MM.1S (cell line): ENCODE results near the gene CHST13.

Source experiments
- DNase-seq: peaks from one replicate; pipeline ENCODE4 v3.0.0-alpha.2; 2015
- H2AFZ ChIP-seq: fragments of 300-600 bp; sonication (generic); 2 replicates; pipeline ENCODE4 v1.6.0; 2016; ENCODE audit warnings: antibody characterized with exemption, low read length
- H3F3A ChIP-seq: fragments of 300-600 bp; sonication (generic); 2 replicates; pipeline ENCODE4 v1.6.1; 2016; ENCODE audit warnings: mild to moderate bottlenecking, antibody characterized with exemption, low read length, moderate library complexity, mixed read lengths; ENCODE audit not compliant: insufficient read depth
- H3K27ac ChIP-seq: fragments of 300-600 bp; sonication (generic); 2 replicates; pipeline ENCODE4 v1.5.1; 2016; ENCODE audit warnings: mild to moderate bottlenecking, low read length
- H3K27me3 ChIP-seq: fragments of 300-600 bp; sonication (generic); replicated peaks from 2 replicates; pipeline ENCODE4 v1.6.0; 2016; ENCODE audit warnings: low read length; ENCODE audit not compliant: insufficient read depth
- H3K36me3 ChIP-seq: fragments of 300-600 bp; sonication (generic); replicated peaks from 2 replicates; pipeline ENCODE4 v1.6.1; 2016; ENCODE audit warnings: mild to moderate bottlenecking, low read length, mixed read lengths; ENCODE audit not compliant: insufficient read depth
- H3K4me1 ChIP-seq: fragments of 300-600 bp; sonication (generic); 2 replicates; pipeline ENCODE4 v1.6.1; 2016; ENCODE audit warnings: low read length, mixed read lengths
- H3K4me2 ChIP-seq: fragments of 300-600 bp; sonication (generic); 2 replicates; pipeline ENCODE4 v1.6.0; 2016; ENCODE audit warnings: low read depth, low read length
- H3K4me3 ChIP-seq: fragments of 300-600 bp; sonication (generic); 2 replicates; pipeline ENCODE4 v1.5.1; 2016; ENCODE audit warnings: low read length, mixed read lengths
- H3K79me2 ChIP-seq: fragments of 300-600 bp; sonication (generic); 2 replicates; pipeline ENCODE4 v1.6.1; 2016; ENCODE audit warnings: mixed run types, low read length, mixed read lengths
- H3K9ac ChIP-seq: fragments of 300-600 bp; sonication (generic); 2 replicates; pipeline ENCODE4 v1.6.1; 2016; ENCODE audit warnings: low read length, mixed read lengths
- H3K9me2 ChIP-seq: fragments of 300-600 bp; sonication (generic); replicated peaks from 2 replicates; pipeline ENCODE4 v1.6.1; 2016; ENCODE audit warnings: mild to moderate bottlenecking, low read length, mixed read lengths; ENCODE audit not compliant: insufficient read depth
- H3K9me3 ChIP-seq: fragments of 300-600 bp; sonication (generic); replicated peaks from 2 replicates; pipeline ENCODE4 v1.6.1; 2016; ENCODE audit warnings: mild to moderate bottlenecking, low read length, mixed read lengths; ENCODE audit not compliant: insufficient read depth
- H4K20me1 ChIP-seq: fragments of 300-600 bp; sonication (generic); 2 replicates; pipeline ENCODE4 v1.6.1; 2016; ENCODE audit warnings: mild to moderate bottlenecking, low read length, moderate library complexity, mixed read lengths; ENCODE audit not compliant: insufficient read depth
- EZH2 ChIP-seq: fragments of 300-600 bp; sonication (generic); optimal IDR thresholded peaks from 2 replicates; pipeline ENCODE3; 2017; ENCODE audit warnings: low read depth, mild to moderate bottlenecking, antibody characterized with exemption, low read length, mixed read lengths
- EZH2phosphoT487 ChIP-seq: fragments of 300-600 bp; sonication (generic); IDR thresholded peaks from 2 replicates; pipeline ENCODE4 v1.6.1; 2018; ENCODE audit warnings: antibody characterized with exemption, low read length
- TF ChIP-seq, protein P1 (sequence below): fragments of 300-600 bp; sonication (generic); IDR thresholded peaks from 2 replicates; pipeline ENCODE4 v1.5.1; 2016; ENCODE audit warnings: antibody characterized with exemption, low read length, mixed read lengths

Gene CHST13

DNA sequence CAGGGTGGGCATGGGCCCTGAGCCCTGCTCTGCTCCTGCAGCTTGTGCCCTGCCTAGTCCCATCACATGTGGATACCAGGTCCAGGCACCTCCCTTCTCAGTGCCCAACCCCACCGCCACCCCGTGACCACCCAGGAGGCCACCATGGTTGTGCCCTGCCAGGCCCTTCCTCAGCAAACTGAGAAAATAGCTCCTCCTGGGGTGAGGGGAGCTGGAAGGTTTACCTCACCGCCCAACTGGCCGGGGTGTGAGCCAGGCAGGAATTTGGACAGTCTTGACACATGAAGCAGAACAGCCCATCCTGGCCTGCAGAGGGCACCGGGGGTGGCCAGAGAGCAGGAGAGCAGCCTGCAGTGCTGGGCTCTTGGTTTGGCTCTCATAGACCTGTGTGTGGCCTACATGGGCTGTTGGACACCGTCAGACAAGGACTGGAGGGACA is 46.2 kb downstream of the CHST13 start:
- DNase-seq: no peak
- no peak for TF ChIP-seq EZH2
- no peaks in the 10 kb centered on the region for H3K79me2 ChIP-seq

DNA sequence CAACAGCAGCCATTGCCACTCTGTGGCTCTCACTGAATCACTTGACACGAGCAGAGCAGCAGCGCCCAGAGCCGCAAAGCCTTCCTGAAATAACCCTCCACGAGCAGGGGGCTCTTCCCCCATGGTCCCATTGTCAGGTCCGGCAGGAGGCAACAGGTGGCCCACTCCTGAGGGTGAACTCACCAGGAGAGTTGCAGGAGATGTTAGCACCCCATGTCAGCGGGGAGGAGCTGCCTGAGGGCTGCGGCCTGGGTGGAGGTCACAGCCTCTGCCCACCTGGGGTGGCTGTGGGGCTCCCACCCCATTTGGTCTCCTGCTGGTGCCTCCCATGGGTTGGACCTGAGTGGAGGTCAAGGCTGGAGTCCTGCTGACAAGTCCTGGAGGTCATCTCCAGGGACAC is 47.1 kb downstream of the CHST13 start:
- H3K27ac ChIP-seq: no peak overlapping the region
- no peaks in the 10 kb centered on the region for H3F3A ChIP-seq
- H4K20me1 ChIP-seq: no peaks in the 10 kb centered on the region
- H3K4me2 ChIP-seq: no peak overlapping the region
- no peaks in the 10 kb centered on the region for H3K36me3 ChIP-seq
- no peak overlapping the region for H3K4me3 ChIP-seq
- DNase-seq: no peak
- no peaks in the 10 kb centered on the region for H3K9me2 ChIP-seq
- TF ChIP-seq EZH2phosphoT487 (no peak), EZH2 (no peak)
- TF ChIP-seq, protein P1, sequence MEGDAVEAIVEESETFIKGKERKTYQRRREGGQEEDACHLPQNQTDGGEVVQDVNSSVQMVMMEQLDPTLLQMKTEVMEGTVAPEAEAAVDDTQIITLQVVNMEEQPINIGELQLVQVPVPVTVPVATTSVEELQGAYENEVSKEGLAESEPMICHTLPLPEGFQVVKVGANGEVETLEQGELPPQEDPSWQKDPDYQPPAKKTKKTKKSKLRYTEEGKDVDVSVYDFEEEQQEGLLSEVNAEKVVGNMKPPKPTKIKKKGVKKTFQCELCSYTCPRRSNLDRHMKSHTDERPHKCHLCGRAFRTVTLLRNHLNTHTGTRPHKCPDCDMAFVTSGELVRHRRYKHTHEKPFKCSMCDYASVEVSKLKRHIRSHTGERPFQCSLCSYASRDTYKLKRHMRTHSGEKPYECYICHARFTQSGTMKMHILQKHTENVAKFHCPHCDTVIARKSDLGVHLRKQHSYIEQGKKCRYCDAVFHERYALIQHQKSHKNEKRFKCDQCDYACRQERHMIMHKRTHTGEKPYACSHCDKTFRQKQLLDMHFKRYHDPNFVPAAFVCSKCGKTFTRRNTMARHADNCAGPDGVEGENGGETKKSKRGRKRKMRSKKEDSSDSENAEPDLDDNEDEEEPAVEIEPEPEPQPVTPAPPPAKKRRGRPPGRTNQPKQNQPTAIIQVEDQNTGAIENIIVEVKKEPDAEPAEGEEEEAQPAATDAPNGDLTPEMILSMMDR: no peak
- H3K9me3 ChIP-seq: no peaks in the 10 kb centered on the region
- no peak overlapping the region for H3K9ac ChIP-seq
- H3K27me3 ChIP-seq: no peaks in the 10 kb centered on the region
- no peaks in the 10 kb centered on the region for H3K4me1 ChIP-seq
- no peak overlapping the region for H2AFZ ChIP-seq
- H3K79me2 ChIP-seq: no peaks in the 10 kb centered on the region

More for the DNA sequence above, 46.2 kb downstream of the CHST13 start:
- Histone ChIP-seq H3K9me2 (no peaks in the 10 kb centered on the region), H3K27ac (no peak overlapping the region), H3K4me2 (no peak overlapping the region), H2AFZ (no peak overlapping the region), H3K4me1 (no peaks in the 10 kb centered on the region), H4K20me1 (no peaks in the 10 kb centered on the region), H3K9me3 (no peaks in the 10 kb centered on the region), H3K4me3 (no peak overlapping the region), H3K36me3 (no peaks in the 10 kb centered on the region), H3K27me3 (no peaks in the 10 kb centered on the region), H3F3A (no peaks in the 10 kb centered on the region), H3K9ac (no peak overlapping the region)

DNA sequence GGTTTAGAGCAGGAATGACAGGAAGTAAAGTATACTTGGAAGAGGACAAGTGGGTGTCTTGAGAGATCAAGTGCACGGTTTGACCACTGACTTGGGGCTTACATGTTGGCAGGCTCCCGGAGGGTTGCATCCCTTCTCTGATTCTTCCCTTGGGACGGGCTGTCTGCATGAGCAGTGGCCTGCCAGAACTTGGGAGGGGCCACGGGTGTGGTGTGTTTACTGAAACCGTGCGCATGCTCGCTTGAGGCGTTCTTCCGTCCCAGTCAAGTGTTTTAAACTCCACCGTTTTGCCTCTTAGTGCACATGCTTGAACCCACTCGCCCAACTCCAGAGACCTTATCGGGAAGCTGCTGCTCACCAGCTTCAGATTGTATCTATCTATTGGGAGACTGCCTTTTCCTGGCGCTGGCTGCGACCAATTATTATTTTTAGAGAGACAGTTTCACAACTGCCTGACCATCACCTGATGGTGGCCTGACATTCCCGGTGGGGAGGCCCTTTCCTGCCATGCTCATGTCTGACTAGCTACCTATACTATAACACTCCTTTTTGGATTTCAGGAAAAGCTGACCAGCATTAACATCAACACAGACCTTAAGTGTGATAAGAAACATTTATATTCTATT is 49.6 kb downstream of the CHST13 start:
- H3F3A ChIP-seq: no peaks in the 10 kb centered on the region
- no peaks in the 10 kb centered on the region for H3K36me3 ChIP-seq
- H3K4me3 ChIP-seq: no peak overlapping the region
- H3K79me2 ChIP-seq: no peaks in the 10 kb centered on the region
- TF ChIP-seq EZH2 (no peak), EZH2phosphoT487 (no peak)
- TF ChIP-seq, protein P1: no peak
- no peaks in the 10 kb centered on the region for H3K4me1 ChIP-seq
- H3K9me2 ChIP-seq: no peaks in the 10 kb centered on the region
- H3K27ac ChIP-seq: no peak overlapping the region
- no peak for DNase-seq
- H2AFZ ChIP-seq: no peak overlapping the region
- H3K27me3 ChIP-seq: no peaks in the 10 kb centered on the region
- H4K20me1 ChIP-seq: no peaks in the 10 kb centered on the region
- H3K9me3 ChIP-seq: no peaks in the 10 kb centered on the region
- H3K4me2 ChIP-seq: no peak overlapping the region
- H3K9ac ChIP-seq: no peak overlapping the region

DNA sequence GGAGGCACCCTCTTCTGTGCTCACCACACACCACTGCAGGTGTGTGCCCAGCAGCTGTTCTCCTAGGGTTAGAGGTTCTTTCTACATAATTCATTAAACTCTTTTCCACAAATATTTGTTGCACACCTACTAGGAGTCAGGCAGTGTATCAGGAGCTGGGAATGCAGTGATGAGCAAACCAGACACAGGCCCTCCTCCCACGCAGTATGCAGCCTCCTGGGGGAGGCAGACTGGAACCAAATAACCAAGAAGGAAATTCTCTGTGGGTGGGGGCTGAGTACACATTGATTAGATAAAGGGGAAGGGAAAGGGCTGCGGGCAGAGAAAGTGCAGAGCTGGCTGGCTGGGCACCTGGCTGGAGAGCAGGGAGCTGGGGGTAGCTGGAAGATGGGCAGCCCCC is 53.3 kb downstream of the CHST13 start:
- Histone ChIP-seq H2AFZ (no peak overlapping the region), H3K27me3 (no peaks in the 10 kb centered on the region)
- no peak for DNase-seq

More for the DNA sequence above, 53.3 kb downstream of the CHST13 start:
- no peaks in the 10 kb centered on the region for H3K9me3 ChIP-seq
- H3K9ac ChIP-seq: no peak overlapping the region
- H3K4me1 ChIP-seq: no peaks in the 10 kb centered on the region
- no peak overlapping the region for H3K4me2 ChIP-seq
- no peaks in the 10 kb centered on the region for H4K20me1 ChIP-seq
- no peak for TF ChIP-seq EZH2phosphoT487
- TF ChIP-seq EZH2: no peak
- TF ChIP-seq, protein P1: no peak
- H3K79me2 ChIP-seq: no peaks in the 10 kb centered on the region
- no peaks in the 10 kb centered on the region for H3F3A ChIP-seq
- no peaks in the 10 kb centered on the region for H3K36me3 ChIP-seq
- no peak overlapping the region for H3K27ac ChIP-seq
- no peak overlapping the region for H3K4me3 ChIP-seq
- no peaks in the 10 kb centered on the region for H3K9me2 ChIP-seq
